DMS153 treated with DMSO at 0.1 percent for 48 hours (cell line): Measurements from ENCODE around the gene SLC44A5.

Source experiments
- DNase-seq: peaks from one replicate; lab custom pipeline; 2025; ENCODE audit not compliant: unreplicated experiment; lab: John Stamatoyannopoulos, UW

SLC44A5 gene

DNA sequence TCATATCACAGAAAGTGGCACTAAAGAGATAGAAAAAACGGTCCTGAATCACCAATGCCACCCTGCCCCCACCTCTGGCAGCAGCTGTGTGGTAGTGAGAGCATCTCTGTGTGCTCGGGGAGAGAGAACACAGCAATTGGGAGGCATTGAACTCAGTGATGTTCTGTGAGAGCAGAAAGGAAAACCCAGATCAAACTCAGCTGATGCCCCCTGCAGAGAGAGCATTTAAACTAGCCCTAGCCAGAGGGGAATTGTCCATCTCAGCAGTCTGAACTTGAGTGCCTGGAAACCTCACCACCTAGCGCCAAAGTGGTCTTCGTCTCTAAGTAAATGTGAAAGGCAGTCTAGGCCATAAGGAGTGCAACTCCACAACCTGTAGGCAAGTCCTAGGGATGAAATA, 21.3 kb downstream of the SLC44A5 start:
- no peak for DNase-seq

- no peak for DNase-seq
Observed at GRCh38 chr1:75588779-75589475, 22.0 kb downstream of the SLC44A5 start.

GRCh38 chr1:75587692-75588091, 23.2 kb downstream of the SLC44A5 start:
- DNase-seq = no peak

DNA sequence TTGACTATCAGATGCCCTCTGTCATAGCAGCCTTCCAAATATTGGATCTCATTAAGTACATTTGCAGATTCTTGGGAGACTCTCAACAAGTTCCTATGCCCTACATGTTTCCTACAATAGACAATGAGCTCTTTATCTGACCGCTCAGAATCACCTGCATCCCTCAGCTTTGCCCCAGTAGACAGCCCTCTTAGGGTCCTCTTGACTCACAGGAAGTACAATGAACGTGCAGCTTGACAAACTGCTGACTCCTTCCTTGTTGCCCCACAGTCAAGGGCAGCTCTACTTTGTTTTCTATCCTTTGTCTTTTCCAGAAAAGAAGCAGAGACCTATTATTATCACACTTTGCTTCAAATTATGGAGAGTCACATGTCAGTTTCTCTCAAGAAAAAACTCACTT, 27.6 kb downstream of the SLC44A5 start:
- no peak for DNase-seq

- no peak for DNase-seq
Observed at GRCh38 chr1:75582725-75583261, 28.1 kb downstream of the SLC44A5 start.

- no peak for DNase-seq
Observed at GRCh38 chr1:75579046-75579445, 31.9 kb downstream of the SLC44A5 start.

DNA sequence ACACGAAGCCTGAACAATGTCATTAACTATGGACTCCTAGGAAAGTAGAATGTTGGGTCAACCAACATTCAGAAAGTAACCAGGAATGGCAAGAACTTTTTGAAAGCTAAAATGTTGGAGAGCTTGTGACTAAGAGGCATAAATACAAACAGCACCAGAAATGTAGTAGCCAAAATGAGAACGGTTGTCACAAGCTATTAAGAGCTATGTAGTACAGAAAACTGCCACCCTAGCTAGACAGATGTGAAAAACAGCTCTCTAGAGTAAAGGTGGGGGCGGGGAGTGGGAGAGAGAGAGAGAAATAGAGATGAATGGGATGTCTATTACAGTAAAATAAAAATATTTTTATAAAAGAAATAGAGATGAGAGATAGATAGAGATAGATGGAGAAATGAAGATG, 35.1 kb downstream of the SLC44A5 start:
- DNase-seq = no peak

DNA sequence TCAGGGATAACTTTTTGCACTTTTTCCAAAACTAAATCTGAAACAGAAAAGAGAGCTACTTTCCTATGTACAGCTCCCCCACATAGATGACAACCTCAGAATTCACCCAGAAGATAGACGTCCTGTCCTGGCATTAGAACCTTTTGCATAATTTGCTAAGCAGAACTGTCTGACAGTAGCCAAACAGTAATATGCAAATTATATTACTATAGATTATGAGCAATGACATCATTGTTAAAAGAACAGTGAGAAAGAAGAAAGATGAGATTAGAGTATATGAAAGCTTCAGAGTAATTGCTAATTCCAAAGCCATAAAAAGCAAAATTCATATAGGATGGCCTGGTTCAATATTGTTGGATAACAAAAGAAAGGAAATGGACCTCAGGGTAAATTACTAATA, 43.7 kb downstream of the SLC44A5 start:
- DNase-seq = no peak

DNA sequence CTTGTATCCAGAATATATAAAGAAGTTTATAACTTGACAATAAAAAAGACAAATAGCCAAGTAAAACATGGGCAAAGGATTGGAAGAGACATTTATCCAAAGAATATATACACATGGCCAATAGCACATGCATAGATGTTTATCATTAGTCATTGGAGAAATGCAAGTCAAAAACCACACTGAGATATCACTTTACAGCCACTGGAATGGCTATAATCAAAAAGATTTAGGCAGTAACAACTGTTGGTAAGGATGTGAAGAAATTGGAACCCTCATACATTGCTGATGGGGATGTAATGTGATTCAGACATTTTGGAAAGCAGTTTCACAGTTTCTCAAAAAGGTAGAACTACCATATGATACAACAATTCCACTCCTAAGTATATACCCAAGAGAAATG, 51.1 kb downstream of the SLC44A5 start:
- no peak for DNase-seq

GRCh38 chr1:75559136-75559535, 51.8 kb downstream of the SLC44A5 start:
- no peak for DNase-seq

DNA sequence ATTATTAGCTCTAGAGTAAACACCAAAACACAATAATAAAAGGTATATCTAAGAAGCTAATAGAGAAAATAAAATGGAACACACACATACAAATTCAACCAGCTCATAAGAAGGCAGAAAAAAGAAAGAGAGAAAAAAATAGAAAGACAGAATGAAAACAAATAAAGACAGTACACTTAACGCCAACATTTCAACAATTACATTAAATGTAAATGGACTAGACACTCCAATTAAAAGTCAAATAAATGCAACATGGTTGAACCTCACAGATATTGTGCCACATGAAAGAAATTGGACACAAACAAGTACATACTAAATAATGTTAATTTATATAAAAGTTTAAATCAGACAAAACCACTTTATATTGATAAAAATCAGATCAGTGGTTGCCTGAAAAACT, 56.0 kb downstream of the SLC44A5 start:
- no peak for DNase-seq

DNA sequence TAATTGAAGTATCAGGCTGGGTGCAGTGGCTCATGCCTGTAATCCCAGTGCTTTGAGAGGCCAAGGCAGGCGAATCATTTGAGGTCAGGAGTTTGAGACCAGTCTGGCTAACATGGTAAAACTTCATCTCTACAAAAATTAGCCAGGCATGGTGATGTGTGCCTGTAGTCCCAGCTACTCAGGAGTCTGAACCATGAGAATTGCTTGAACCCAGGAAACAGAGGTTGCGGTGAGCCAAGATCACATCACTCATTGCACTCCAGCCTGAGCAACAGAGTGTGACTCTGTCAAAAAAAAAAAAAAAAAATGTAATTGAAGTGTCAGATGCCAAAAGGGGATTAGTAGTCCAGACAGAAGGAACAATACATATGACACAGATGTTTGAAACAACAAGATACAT, 56.7 kb downstream of the SLC44A5 start:
- DNase-seq = no peak

- no peak for DNase-seq
Observed at GRCh38 chr1:75550559-75550958, 60.4 kb downstream of the SLC44A5 start.

- no peak for DNase-seq
Observed at GRCh38 chr1:75548721-75549480, 62.0 kb downstream of the SLC44A5 start.

- DNase-seq = no peak
Observed at GRCh38 chr1:75543705-75544104, 67.2 kb downstream of the SLC44A5 start.

DNA sequence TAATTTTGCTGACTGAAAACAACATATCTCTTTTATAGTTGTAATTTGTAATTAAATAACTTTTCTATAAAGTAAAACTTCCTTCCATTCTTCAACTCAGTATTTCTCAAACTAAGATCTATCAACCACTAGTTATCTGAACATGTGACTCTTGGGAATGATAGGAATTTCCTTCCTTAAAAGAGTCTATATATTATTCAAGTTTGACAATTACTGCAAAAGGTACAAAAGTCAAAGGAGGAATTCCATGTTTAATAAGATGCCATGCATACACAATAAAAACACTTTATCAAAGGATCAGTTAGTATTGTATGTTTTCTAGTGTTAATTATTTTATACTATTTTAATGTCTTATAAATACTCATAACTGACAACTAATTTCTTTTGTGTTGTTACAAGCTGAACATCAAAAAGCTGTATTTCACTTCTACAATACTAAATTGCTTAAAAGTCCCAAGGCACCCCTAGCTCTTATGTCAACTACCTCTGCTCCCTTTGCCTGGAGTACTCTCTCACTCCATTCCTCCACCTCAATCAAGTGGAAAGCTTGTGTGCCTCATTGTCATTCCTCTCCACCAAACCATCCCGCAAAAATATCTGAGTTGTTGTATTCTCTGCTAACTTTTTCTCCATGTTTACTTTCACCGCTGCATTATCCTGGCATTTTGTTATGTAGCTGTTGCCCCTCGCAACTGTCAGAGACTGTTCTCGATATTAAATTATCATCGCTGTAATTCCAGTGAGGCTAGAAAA, 67.9 kb downstream of the SLC44A5 start:
- DNase-seq = no peak

DNA sequence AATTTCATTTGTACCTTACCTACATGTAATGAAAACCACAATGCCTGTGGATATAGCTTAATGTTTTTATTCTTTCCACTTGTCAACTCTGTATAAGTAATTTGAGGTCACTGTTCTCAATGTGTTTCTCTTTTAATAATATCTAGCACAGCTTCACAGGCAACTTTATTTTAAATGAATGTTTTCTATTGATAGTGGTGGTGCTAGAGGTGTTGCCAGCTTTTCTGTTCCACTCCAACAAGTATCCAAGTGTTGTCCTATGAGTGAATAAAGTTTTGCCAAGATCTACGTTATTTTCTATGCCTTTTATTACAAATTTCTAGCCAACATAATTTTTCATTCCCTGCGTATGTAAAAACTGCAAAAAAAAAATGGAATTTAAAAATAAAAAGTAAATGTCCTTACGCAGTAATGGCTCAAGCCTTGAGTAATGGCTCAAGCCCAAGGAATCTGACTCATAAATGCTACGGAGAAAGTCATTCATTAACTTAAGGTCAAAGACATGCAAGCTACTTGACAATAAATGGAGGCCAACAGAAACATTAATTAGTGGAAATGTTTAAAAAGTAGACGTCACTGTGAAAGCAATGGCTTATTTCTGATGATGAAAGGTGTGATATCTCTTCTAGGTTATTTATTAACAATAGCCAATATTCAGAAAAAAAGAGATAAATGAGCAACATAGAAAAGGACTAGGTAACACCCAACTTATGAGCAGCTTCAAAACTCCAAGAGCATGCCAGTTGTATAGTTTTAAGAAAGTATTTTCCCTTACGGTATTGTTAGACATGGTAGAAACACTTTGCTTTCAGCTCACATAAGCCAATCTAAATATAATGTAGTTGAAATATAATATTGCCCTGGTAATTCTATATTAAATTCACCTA, 71.4 kb downstream of the SLC44A5 start:
- DNase-seq = no peak

- DNase-seq = no peak
Observed at GRCh38 chr1:75533085-75533484, 77.8 kb downstream of the SLC44A5 start.

DNA sequence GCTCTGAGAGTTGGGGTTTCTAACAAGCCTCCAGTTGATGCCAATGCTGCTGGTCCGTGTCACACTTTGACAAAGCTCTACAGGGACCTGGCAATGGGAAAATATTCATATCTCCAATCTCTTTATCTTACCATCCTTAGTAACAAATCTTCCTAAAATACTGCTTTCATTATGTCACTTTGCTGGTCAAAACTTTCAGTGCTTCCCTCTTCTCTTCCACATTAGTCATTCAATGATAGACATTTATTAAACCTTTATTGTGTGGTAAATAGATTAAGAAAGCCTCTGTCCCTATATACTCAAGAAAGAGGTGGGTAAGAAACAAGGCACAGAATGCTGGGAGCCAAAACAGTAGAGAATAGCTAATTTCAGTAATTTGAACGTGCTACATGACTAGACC, 79.3 kb downstream of the SLC44A5 start:
- DNase-seq = no peak

GRCh38 chr1:75529488-75529887, 81.4 kb downstream of the SLC44A5 start:
- DNase-seq = no peak

DNA sequence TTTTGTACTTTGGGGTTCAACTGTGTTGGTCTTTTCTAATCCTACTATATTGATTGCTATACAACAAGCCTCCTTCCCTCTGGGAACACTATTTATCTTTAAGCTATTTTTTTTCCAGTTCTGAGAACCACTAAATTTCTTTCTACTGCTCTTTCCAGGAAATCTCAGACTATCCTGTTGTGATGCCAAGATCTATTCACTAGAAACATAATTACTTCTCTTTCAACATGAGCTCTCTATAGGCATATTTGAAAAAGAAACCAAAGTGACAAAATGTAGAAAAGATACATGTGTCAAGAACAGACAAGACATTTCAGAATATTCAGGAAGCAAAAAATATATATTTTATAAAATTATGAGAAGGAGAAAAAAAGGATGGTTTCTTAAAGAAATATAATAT, 82.9 kb downstream of the SLC44A5 start:
- DNase-seq = no peak
